ENCODE results near the gene TSHZ2. TPM values are rescaled to one million over a fixed set of nuclear protein-coding genes. Genes with fewer than 3 reads are reported as not detected.
A peak's percentile ranks its signal among the peaks of the same experiment; 100 is the strongest.

The TSHZ2 gene
- total and polyA plus RNA-seq, 3 donors from 2014 or later = 13.0 to 41.9 (median 40.4) TPM

- Histone ChIP-seq H3K4me3 (no peak overlapping the region), H3K36me3 (ENCODE audit: low read depth, missing control alignments) (no peaks in the 10 kb centered on the region), H3K27me3 (no peaks in the 10 kb centered on the region), H3K9me3 (no peaks in the 10 kb centered on the region), H3K4me1 (peaks cover 10% of the 10 kb centered on the region), H3K27ac (no peak overlapping the region)
- TF ChIP-seq POLR2A (IDR thresholded peaks at IDR 0.05) = no peak
- no peak for TF ChIP-seq CTCF (IDR thresholded peaks at IDR 0.05)
- WGBS, 2 donors = 51 to 69% methylated on average over 4 of the region's 4 CpGs
- DNase-seq = no peak
- intact Hi-C loops (cut with DNase I; ENCODE audit: low total_unique reads) = no loop called here
Measured at GRCh38 chr20:53149890-53150205, 177.7 kb downstream of the TSHZ2 start.

- peaks cover 10% of the 10 kb centered on the region for H3K4me1 ChIP-seq
- H3K27me3 ChIP-seq = no peaks in the 10 kb centered on the region
- H3K36me3 ChIP-seq (ENCODE audit: low read depth, missing control alignments) = no peaks in the 10 kb centered on the region
- H3K27ac ChIP-seq = no peak overlapping the region
- intact Hi-C loops (cut with DNase I; ENCODE audit: low total_unique reads) = no loop called here
- WGBS, 2 donors = 63 to 82% methylated on average over 1 of the region's 1 CpG
- H3K4me3 ChIP-seq = no peak overlapping the region
- no peak for TF ChIP-seq CTCF (IDR thresholded peaks at IDR 0.05)
- no peak for TF ChIP-seq POLR2A (IDR thresholded peaks at IDR 0.05)
- H3K9me3 ChIP-seq = no peaks in the 10 kb centered on the region
- DNase-seq = no peak
Measured at GRCh38 chr20:53150532-53150931, 178.4 kb downstream of the TSHZ2 start.

- Histone ChIP-seq H3K4me1 (peaks cover 10% of the 10 kb centered on the region), H3K27me3 (no peaks in the 10 kb centered on the region), H3K9me3 (no peaks in the 10 kb centered on the region), H3K4me3 (no peak overlapping the region), H3K27ac (no peak overlapping the region), H3K36me3 (ENCODE audit: low read depth, missing control alignments) (no peaks in the 10 kb centered on the region)
- intact Hi-C loops (cut with DNase I; ENCODE audit: low total_unique reads) = no loop called here
- TF ChIP-seq POLR2A (IDR thresholded peaks at IDR 0.05) (no peak), CTCF (IDR thresholded peaks at IDR 0.05) (no peak)
- DNase-seq = no peak
Measured at GRCh38 chr20:53152228-53152627, 180.1 kb downstream of the TSHZ2 start.

- WGBS, 2 donors = 89 to 91% methylated on average over 2 of the region's 2 CpGs
- Histone ChIP-seq H3K27me3 (no peaks in the 10 kb centered on the region), H3K4me1 (peaks cover 4% of the 10 kb centered on the region), H3K4me3 (no peak overlapping the region), H3K27ac (no peak overlapping the region), H3K9me3 (no peaks in the 10 kb centered on the region), H3K36me3 (ENCODE audit: low read depth, missing control alignments) (no peaks in the 10 kb centered on the region)
- intact Hi-C loops (cut with DNase I; ENCODE audit: low total_unique reads) = no loop called here
- no peak for DNase-seq
- TF ChIP-seq POLR2A (IDR thresholded peaks at IDR 0.05) (no peak), CTCF (IDR thresholded peaks at IDR 0.05) (no peak)
Measured at GRCh38 chr20:53154540-53154939, 182.4 kb downstream of the TSHZ2 start.

GRCh38 chr20:53157443-53158408 lies 185.6 kb downstream of the TSHZ2 start:
- no peaks in the 10 kb centered on the region for H3K9me3 ChIP-seq
- H3K4me3 ChIP-seq = no peak overlapping the region
- H3K36me3 ChIP-seq (ENCODE audit: low read depth, missing control alignments) = no peaks in the 10 kb centered on the region
- no peaks in the 10 kb centered on the region for H3K27me3 ChIP-seq
- peak; percentile 73 for DNase-seq
- WGBS, 2 donors = 82 to 90% methylated on average over 11 of the region's 11 CpGs
- peaks cover 5% of the 10 kb centered on the region for H3K4me1 ChIP-seq
- TF ChIP-seq CTCF (IDR thresholded peaks at IDR 0.05) = peak in 2 of 3 experiments; percentile 38 to 42
- no peak for TF ChIP-seq POLR2A (IDR thresholded peaks at IDR 0.05)
- intact Hi-C loops (cut with DNase I; ENCODE audit: low total_unique reads) = no loop called here
- no peak overlapping the region for H3K27ac ChIP-seq

Data from testis (tissue), 3 donors.